Stimulated activated CD8-positive, alpha-beta memory T cell treated with anti-CD3 and anti-CD28 coated beads, Interleukin-7, amount 100 ng/mL, for 1 hour (primary cell): ENCODE results near the gene RNF4.
A peak's percentile ranks its signal among the peaks of the same experiment; 100 is the strongest.
"Not testable (repeated sequence)": the region's sequence is repeated elsewhere in the genome, so short reads cannot be mapped to it uniquely, and the experiment has no call there.

Experiments used
- DNase-seq, 2 donors: peaks; one replicate each; pipeline ENCODE4 v3.0.0-alpha.2; 2020; ENCODE audit warnings: low read depth in 2 of 2

The RNF4 gene

GRCh38 chr4:2457481-2458295 is 11.2 kb upstream of the RNF4 start:
- DNase-seq = no peak

- no peak for DNase-seq
These were observed 10.1 kb upstream of the RNF4 start for GRCh38 chr4:2458546-2459491.

- no peak for DNase-seq
These were observed 9.1 kb upstream of the RNF4 start for GRCh38 chr4:2459589-2460349.

- no peak for DNase-seq
These were observed 7.5 kb upstream of the RNF4 start for GRCh38 chr4:2461246-2461960.

GRCh38 chr4:2462218-2462991 is 6.5 kb upstream of the RNF4 start:
- DNase-seq = peak; percentile 32 to 34

- no peak for DNase-seq
These were observed 5.7 kb upstream of the RNF4 start for GRCh38 chr4:2462992-2463762.

GRCh38 chr4:2465032-2465431 is 3.9 kb upstream of the RNF4 start:
- DNase-seq = no peak

GRCh38 chr4:2465544-2465943 is 3.4 kb upstream of the RNF4 start:
- DNase-seq = not testable (repeated sequence)

GRCh38 chr4:2469192-2469984 is 482 bp downstream of the RNF4 start:
- DNase-seq = peak; percentile 55 to 56

- no peak for DNase-seq
These were observed 1.9 kb downstream of the RNF4 start for GRCh38 chr4:2470791-2471190.

GRCh38 chr4:2472187-2472586 is 3.3 kb downstream of the RNF4 start:
- DNase-seq = no peak

- DNase-seq = no peak
These were observed 9.3 kb downstream of the RNF4 start for GRCh38 chr4:2478229-2478628.

- DNase-seq = no peak
These were observed 11.7 kb downstream of the RNF4 start for GRCh38 chr4:2480649-2481048.

- DNase-seq = no peak
These were observed 13.3 kb downstream of the RNF4 start for GRCh38 chr4:2482192-2482591.

- no peak for DNase-seq
These were observed 13.8 kb downstream of the RNF4 start for GRCh38 chr4:2482693-2483092.

GRCh38 chr4:2483237-2483636 is 14.3 kb downstream of the RNF4 start:
- DNase-seq = no peak

- DNase-seq = no peak
These were observed 15.3 kb downstream of the RNF4 start for GRCh38 chr4:2484185-2484584.

- peak; percentile 32 to 35 for DNase-seq
These were observed 16.1 kb downstream of the RNF4 start for GRCh38 chr4:2484993-2485392.

- DNase-seq = no peak
These were observed 17.1 kb downstream of the RNF4 start for GRCh38 chr4:2485956-2486355.
